GM23248 (cell line): ENCODE results near the gene LMF1.

Experiments used
- EZH2 ChIP-seq: fragments of 200-600 bp; sonication (generic); IDR thresholded peaks from 2 replicates; pipeline ENCODE4 v1.6.1; 2018; ENCODE audit warnings: antibody characterized with exemption, mild to moderate bottlenecking; ENCODE audit not compliant: insufficient read depth, poor library complexity, severe bottlenecking
- EZH2phosphoT487 ChIP-seq: fragments of 200-600 bp; sonication (generic); IDR thresholded peaks from 2 replicates; pipeline ENCODE4 v1.6.1; 2018; ENCODE audit warnings: antibody characterized with exemption, moderate library complexity, mild to moderate bottlenecking, low read depth; ENCODE audit not compliant: insufficient read depth

GRCh38 chr16:943971-944370 lies 26.8 kb downstream of the LMF1 start:
- TF ChIP-seq EZH2 (no peak), EZH2phosphoT487 (no peak)
